ENCODE data around the gene RFX3.

DNA sequence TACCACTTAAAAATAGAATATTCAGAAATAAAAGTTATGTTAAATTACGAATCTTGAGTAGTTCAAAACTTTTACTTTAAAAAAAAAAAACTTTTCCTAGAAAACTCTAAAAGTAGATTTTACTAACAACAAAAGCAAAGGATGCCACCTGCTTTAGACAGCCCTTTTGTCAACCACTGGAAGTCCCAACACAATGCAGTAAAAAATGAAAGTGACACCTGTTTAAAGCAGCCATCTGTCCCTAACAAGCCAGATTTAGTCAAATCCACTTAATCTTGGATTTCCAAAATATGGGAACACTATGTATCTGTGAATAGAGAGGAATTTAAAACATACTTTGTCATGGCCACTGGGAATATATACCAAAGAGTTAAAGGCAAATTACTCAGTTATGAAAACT is 3.8 kb downstream of the RFX3 start:
- TF ChIP-seq JUND (IDR thresholded peaks at IDR 0.05) = no peak
- no peak for TF ChIP-seq SP1 (IDR thresholded peaks at IDR 0.05)
- TF ChIP-seq, protein P1, sequence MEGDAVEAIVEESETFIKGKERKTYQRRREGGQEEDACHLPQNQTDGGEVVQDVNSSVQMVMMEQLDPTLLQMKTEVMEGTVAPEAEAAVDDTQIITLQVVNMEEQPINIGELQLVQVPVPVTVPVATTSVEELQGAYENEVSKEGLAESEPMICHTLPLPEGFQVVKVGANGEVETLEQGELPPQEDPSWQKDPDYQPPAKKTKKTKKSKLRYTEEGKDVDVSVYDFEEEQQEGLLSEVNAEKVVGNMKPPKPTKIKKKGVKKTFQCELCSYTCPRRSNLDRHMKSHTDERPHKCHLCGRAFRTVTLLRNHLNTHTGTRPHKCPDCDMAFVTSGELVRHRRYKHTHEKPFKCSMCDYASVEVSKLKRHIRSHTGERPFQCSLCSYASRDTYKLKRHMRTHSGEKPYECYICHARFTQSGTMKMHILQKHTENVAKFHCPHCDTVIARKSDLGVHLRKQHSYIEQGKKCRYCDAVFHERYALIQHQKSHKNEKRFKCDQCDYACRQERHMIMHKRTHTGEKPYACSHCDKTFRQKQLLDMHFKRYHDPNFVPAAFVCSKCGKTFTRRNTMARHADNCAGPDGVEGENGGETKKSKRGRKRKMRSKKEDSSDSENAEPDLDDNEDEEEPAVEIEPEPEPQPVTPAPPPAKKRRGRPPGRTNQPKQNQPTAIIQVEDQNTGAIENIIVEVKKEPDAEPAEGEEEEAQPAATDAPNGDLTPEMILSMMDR (IDR thresholded peaks at IDR 0.05; ENCODE audit: low read depth, low read length, missing input control) = no peak
- TF ChIP-seq, protein P2, sequence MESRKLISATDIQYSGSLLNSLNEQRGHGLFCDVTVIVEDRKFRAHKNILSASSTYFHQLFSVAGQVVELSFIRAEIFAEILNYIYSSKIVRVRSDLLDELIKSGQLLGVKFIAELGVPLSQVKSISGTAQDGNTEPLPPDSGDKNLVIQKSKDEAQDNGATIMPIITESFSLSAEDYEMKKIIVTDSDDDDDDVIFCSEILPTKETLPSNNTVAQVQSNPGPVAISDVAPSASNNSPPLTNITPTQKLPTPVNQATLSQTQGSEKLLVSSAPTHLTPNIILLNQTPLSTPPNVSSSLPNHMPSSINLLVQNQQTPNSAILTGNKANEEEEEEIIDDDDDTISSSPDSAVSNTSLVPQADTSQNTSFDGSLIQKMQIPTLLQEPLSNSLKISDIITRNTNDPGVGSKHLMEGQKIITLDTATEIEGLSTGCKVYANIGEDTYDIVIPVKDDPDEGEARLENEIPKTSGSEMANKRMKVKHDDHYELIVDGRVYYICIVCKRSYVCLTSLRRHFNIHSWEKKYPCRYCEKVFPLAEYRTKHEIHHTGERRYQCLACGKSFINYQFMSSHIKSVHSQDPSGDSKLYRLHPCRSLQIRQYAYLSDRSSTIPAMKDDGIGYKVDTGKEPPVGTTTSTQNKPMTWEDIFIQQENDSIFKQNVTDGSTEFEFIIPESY (IDR thresholded peaks at IDR 0.05) = no peak
- TF ChIP-seq MAX (IDR thresholded peaks at IDR 0.05) = no peak
- no peak for TF ChIP-seq EGR1 (IDR thresholded peaks at IDR 0.05; ENCODE audit: low read depth in 2 of 2)
- TF ChIP-seq TAF1 (conservative IDR thresholded peaks at IDR 0.05) = no peak
- TF ChIP-seq GABPA (IDR thresholded peaks at IDR 0.05 in 1 of 2, conservative IDR thresholded peaks at IDR 0.05 in 1 of 2) = no peak

Data from liver (tissue), 3 donors.